WERI-Rb-1 (cell line): ENCODE data around the gene SNX24.

ENCODE experiments used
- DNase-seq: peaks from one replicate; pipeline ENCODE4 v3.0.0-alpha.2; 2020
- H3K27ac ChIP-seq: fragments of 250-450 bp; sonication (Bioruptor Pico); 2 replicates; pipeline ENCODE4 v1.5.1; 2020; ENCODE audit warnings: mild to moderate bottlenecking, moderate library complexity
- H3K27me3 ChIP-seq: fragments of 250-450 bp; sonication (Bioruptor Pico); 2 replicates; pipeline ENCODE4 v1.5.1; 2021; ENCODE audit warnings: mild to moderate bottlenecking, low read depth, moderate library complexity; ENCODE audit not compliant: insufficient read depth, severe bottlenecking
- H3K36me3 ChIP-seq: fragments of 250-450 bp; sonication (Bioruptor Pico); 2 replicates; pipeline ENCODE4 v1.5.1; 2020; ENCODE audit warnings: mild to moderate bottlenecking, moderate library complexity
- H3K4me3 ChIP-seq: 2 replicates; pipeline ENCODE4 v1.5.1; 2011; ENCODE audit warnings: low read depth, mild to moderate bottlenecking, control low read depth, low read length
- H3K9me3 ChIP-seq: fragments of 250-450 bp; sonication (Bioruptor Pico); 2 replicates; pipeline ENCODE4 v1.5.1; 2021; ENCODE audit warnings: mild to moderate bottlenecking, moderate library complexity; ENCODE audit not compliant: severe bottlenecking
- CTCF ChIP-seq: IDR thresholded peaks from 2 replicates; pipeline ENCODE4 v1.5.1; 2011; ENCODE audit warnings: low read depth, mild to moderate bottlenecking, control low read depth, inconsistent platforms, low read length

SNX24 gene

GRCh38 chr5:122996091-122996490 lies 150.7 kb downstream of the SNX24 start:
- Histone ChIP-seq H3K27ac (no peak overlapping the region), H3K9me3 (no peaks in the 10 kb centered on the region), H3K27me3 (no peaks in the 10 kb centered on the region), H3K36me3 (no peaks in the 10 kb centered on the region), H3K4me3 (no peak overlapping the region)
- TF ChIP-seq CTCF = no peak
- no peak for DNase-seq

DNA sequence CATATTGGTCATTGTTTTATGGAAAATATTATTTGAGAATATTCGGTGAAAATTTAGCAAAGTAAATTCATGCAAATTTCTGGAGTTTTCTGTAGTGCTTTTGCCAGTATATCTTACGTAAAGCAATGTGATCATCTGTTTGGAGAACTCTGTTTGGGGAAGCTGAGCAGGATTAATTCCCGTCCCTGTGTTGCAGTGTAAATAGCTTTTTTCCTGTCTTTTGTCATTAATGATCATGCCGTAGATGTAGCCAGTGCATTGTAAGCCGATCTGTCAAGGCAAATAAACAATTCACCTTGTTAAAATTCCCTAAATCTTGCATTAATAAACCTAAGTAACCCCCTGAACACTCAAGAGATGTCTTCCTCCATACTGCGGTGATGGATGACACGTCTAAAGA lies 151.9 kb downstream of the SNX24 start:
- no peak for DNase-seq
- TF ChIP-seq CTCF = no peak
- no peak overlapping the region for H3K27ac ChIP-seq

GRCh38 chr5:122999947-123000563 lies 154.6 kb downstream of the SNX24 start:
- no peaks in the 10 kb centered on the region for H3K9me3 ChIP-seq
- no peaks in the 10 kb centered on the region for H3K27me3 ChIP-seq
- DNase-seq = no peak
- TF ChIP-seq CTCF = no peak
- H3K27ac ChIP-seq = no peak overlapping the region
- H3K36me3 ChIP-seq = no peaks in the 10 kb centered on the region
- H3K4me3 ChIP-seq = no peak overlapping the region

More for the DNA sequence above, 151.9 kb downstream of the SNX24 start:
- no peak overlapping the region for H3K4me3 ChIP-seq
- no peaks in the 10 kb centered on the region for H3K27me3 ChIP-seq
- no peaks in the 10 kb centered on the region for H3K9me3 ChIP-seq
- no peaks in the 10 kb centered on the region for H3K36me3 ChIP-seq

DNA sequence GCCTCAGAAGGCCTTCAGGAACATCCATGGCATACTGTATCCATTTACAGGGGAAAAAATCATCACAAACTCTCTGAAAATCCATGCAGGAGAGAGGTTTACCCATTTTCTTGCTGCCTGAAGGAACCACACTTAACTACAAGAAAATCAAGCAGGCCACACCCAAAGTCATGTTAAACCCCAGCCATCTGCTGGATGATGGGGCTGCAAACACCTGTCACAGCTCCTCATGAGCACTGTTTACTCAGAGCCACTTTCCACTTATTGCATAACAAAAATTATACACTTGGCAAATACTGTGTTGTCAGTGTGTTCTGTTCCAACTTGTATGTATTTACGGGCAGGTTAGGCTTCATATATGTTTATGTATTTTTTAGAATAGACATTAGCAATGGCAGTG lies 155.3 kb downstream of the SNX24 start:
- no peak for TF ChIP-seq CTCF
- H3K4me3 ChIP-seq = no peak overlapping the region

GRCh38 chr5:123001808-123002207 lies 156.4 kb downstream of the SNX24 start:
- no peaks in the 10 kb centered on the region for H3K36me3 ChIP-seq
- no peak for TF ChIP-seq CTCF
- no peaks in the 10 kb centered on the region for H3K27me3 ChIP-seq
- no peaks in the 10 kb centered on the region for H3K9me3 ChIP-seq
- peak; percentile 14 for DNase-seq
- H3K27ac ChIP-seq = no peak overlapping the region
- H3K4me3 ChIP-seq = no peak overlapping the region

More for the DNA sequence above, 155.3 kb downstream of the SNX24 start:
- Histone ChIP-seq H3K27ac (no peak overlapping the region), H3K9me3 (no peaks in the 10 kb centered on the region), H3K36me3 (no peaks in the 10 kb centered on the region), H3K27me3 (no peaks in the 10 kb centered on the region)
- DNase-seq = peak; percentile 22

DNA sequence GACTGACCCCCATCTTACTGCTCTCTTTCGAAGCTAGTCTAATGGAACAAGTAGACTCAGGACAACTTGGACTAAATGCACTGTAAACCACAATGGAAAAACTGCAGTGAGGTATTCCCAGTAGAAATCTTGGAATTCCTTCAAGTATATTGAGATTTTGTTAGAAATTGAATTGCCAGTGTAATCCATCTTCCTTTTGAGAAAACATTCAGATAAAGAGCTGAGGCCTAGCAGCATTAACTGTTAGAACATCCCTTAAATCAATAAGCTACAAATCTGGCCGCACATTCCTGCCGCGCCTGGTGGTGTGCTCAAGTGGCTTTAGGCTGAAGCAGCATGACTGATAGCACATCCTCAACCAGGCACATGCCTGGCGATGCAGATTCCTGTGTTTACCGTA lies 161.8 kb downstream of the SNX24 start:
- Histone ChIP-seq H3K4me3 (no peak overlapping the region), H3K36me3 (no peaks in the 10 kb centered on the region), H3K27me3 (no peaks in the 10 kb centered on the region), H3K9me3 (no peaks in the 10 kb centered on the region), H3K27ac (no peak overlapping the region)
- DNase-seq = peak; percentile 11
- no peak for TF ChIP-seq CTCF
